ENCODE data around the gene LDLRAD4. TPM values are rescaled to one million over a fixed set of nuclear protein-coding genes. Genes with fewer than 3 reads are reported as not detected.

Gene LDLRAD4
- total RNA-seq, 2 experiments from 2014 or later = 34.3 to 35.7 TPM

GRCh38 chr18:13406049-13406615, 187.6 kb downstream of the LDLRAD4 start:
- Mint-ChIP-seq H3K4me1 (ENCODE audit: low read depth) (peaks cover 11% of the 10 kb centered on the region), H3K4me3 (no peak overlapping the region), H3K27me3 (ENCODE audit: low read depth) (no peaks in the 10 kb centered on the region), H3K36me3 (ENCODE audit: low read depth) (no peaks in the 10 kb centered on the region), H3K9me3 (ENCODE audit: insufficient read depth) (no peaks in the 10 kb centered on the region), H3K27ac (peak overlapping the region; percentile 25)
- ChIA-PET CTCF (interaction anchor here (1.0 kb wide), 1 partner anchor 190 kb away, joined by 3 read pairs; no protein-coding TSS in a partner anchor), POLR2A (interaction anchor here (1.0 kb wide), 1 partner anchor 28 kb away, joined by 3 read pairs; no protein-coding TSS in a partner anchor)
- no peak for DNase-seq
- ATAC-seq = no peak

GRCh38 chr18:13406736-13407135, 188.2 kb downstream of the LDLRAD4 start:
- POLR2A ChIA-PET = interaction anchor here (1.0 kb wide), 1 partner anchor 29 kb away, joined by 3 read pairs; no protein-coding TSS in a partner anchor
- no peak for ATAC-seq
- Mint-ChIP-seq H3K4me3 (no peak overlapping the region), H3K27ac (no peak overlapping the region), H3K4me1 (ENCODE audit: low read depth) (peaks cover 9% of the 10 kb centered on the region), H3K27me3 (ENCODE audit: low read depth) (no peaks in the 10 kb centered on the region), H3K36me3 (ENCODE audit: low read depth) (peaks cover 3% of the 10 kb centered on the region), H3K9me3 (ENCODE audit: insufficient read depth) (no peaks in the 10 kb centered on the region)
- DNase-seq = no peak
- CTCF ChIA-PET = interaction anchor here (1.0 kb wide), 1 partner anchor 190 kb away, joined by 3 read pairs; no protein-coding TSS in a partner anchor

- H3K4me3 Mint-ChIP-seq = no peak overlapping the region
- CTCF ChIA-PET = interaction anchor here (1.0 kb wide), 1 partner anchor 191 kb away, joined by 3 read pairs; no protein-coding TSS in a partner anchor
- POLR2A ChIA-PET = interaction anchor here (1.0 kb wide), 1 partner anchor 29 kb away, joined by 3 read pairs; no protein-coding TSS in a partner anchor
- ATAC-seq (no peak), DNase-seq (no peak)
- peaks cover 5% of the 10 kb centered on the region for H3K9me3 Mint-ChIP-seq (ENCODE audit: insufficient read depth)
- H3K27me3 Mint-ChIP-seq (ENCODE audit: low read depth) = no peaks in the 10 kb centered on the region
- H3K36me3 Mint-ChIP-seq (ENCODE audit: low read depth) = peaks cover 9% of the 10 kb centered on the region
- H3K4me1 Mint-ChIP-seq (ENCODE audit: low read depth) = peaks cover 2% of the 10 kb centered on the region
- H3K27ac Mint-ChIP-seq = no peak overlapping the region
Observed at GRCh38 chr18:13407484-13407883, 188.9 kb downstream of the LDLRAD4 start.

- CTCF ChIA-PET = no interaction called here
- Mint-ChIP-seq H3K4me1 (ENCODE audit: low read depth) (no peaks in the 10 kb centered on the region), H3K4me3 (no peak overlapping the region), H3K9me3 (ENCODE audit: insufficient read depth) (peaks cover 8% of the 10 kb centered on the region), H3K27me3 (ENCODE audit: low read depth) (no peaks in the 10 kb centered on the region), H3K36me3 (ENCODE audit: low read depth) (peaks cover 14% of the 10 kb centered on the region), H3K27ac (no peak overlapping the region)
- ATAC-seq (no peak), DNase-seq (no peak)
- POLR2A ChIA-PET = no interaction called here
Observed at GRCh38 chr18:13409026-13409425, 190.5 kb downstream of the LDLRAD4 start.

GRCh38 chr18:13409997-13410396, 191.4 kb downstream of the LDLRAD4 start:
- ChIA-PET CTCF (interaction anchor here (0.6 to 1.0 kb wide), 2 partner anchors 10 to 16 kb away, joined by 3 to 4 read pairs; no protein-coding TSS in a partner anchor), POLR2A (no interaction called here)
- no peaks in the 10 kb centered on the region for H3K4me1 Mint-ChIP-seq (ENCODE audit: low read depth)
- H3K27me3 Mint-ChIP-seq (ENCODE audit: low read depth) = no peaks in the 10 kb centered on the region
- DNase-seq = no peak
- no peak for ATAC-seq
- no peak overlapping the region for H3K27ac Mint-ChIP-seq
- H3K9me3 Mint-ChIP-seq (ENCODE audit: insufficient read depth) = peaks cover 8% of the 10 kb centered on the region
- H3K4me3 Mint-ChIP-seq = no peak overlapping the region
- H3K36me3 Mint-ChIP-seq (ENCODE audit: low read depth) = peaks cover 14% of the 10 kb centered on the region

GRCh38 chr18:13410471-13410870, 191.9 kb downstream of the LDLRAD4 start:
- ChIA-PET POLR2A (no interaction called here), CTCF (interaction anchor here (0.6 to 1.0 kb wide), 2 partner anchors 9 to 15 kb away, joined by 3 to 4 read pairs; no protein-coding TSS in a partner anchor)
- Mint-ChIP-seq H3K36me3 (ENCODE audit: low read depth) (peaks cover 14% of the 10 kb centered on the region), H3K27me3 (ENCODE audit: low read depth) (no peaks in the 10 kb centered on the region), H3K4me1 (ENCODE audit: low read depth) (no peaks in the 10 kb centered on the region), H3K4me3 (no peak overlapping the region), H3K27ac (no peak overlapping the region), H3K9me3 (ENCODE audit: insufficient read depth) (peaks cover 8% of the 10 kb centered on the region)
- ATAC-seq = no peak
- DNase-seq = no peak

GRCh38 chr18:13412017-13412416, 193.5 kb downstream of the LDLRAD4 start:
- H3K4me3 Mint-ChIP-seq = no peak overlapping the region

GRCh38 chr18:13412901-13413300, 194.3 kb downstream of the LDLRAD4 start:
- Mint-ChIP-seq H3K27me3 (ENCODE audit: low read depth) (no peaks in the 10 kb centered on the region), H3K4me1 (ENCODE audit: low read depth) (peaks cover 20% of the 10 kb centered on the region), H3K36me3 (ENCODE audit: low read depth) (peaks cover 14% of the 10 kb centered on the region), H3K9me3 (ENCODE audit: insufficient read depth) (peaks cover 8% of the 10 kb centered on the region), H3K27ac (no peak overlapping the region), H3K4me3 (no peak overlapping the region)
- ChIA-PET CTCF (interaction anchor here (0.8 kb wide), 1 partner anchor 17 kb away, joined by 3 read pairs; no protein-coding TSS in a partner anchor), POLR2A (no interaction called here)
- ATAC-seq (no peak), DNase-seq (no peak)

More at GRCh38 chr18:13412017-13412416, 193.5 kb downstream of the LDLRAD4 start:
- no peak for DNase-seq
- CTCF ChIA-PET = no interaction called here
- POLR2A ChIA-PET = no interaction called here
- Mint-ChIP-seq H3K36me3 (ENCODE audit: low read depth) (peaks cover 14% of the 10 kb centered on the region), H3K9me3 (ENCODE audit: insufficient read depth) (peaks cover 8% of the 10 kb centered on the region), H3K4me1 (ENCODE audit: low read depth) (peaks cover 13% of the 10 kb centered on the region), H3K27me3 (ENCODE audit: low read depth) (no peaks in the 10 kb centered on the region), H3K27ac (no peak overlapping the region)
- no peak for ATAC-seq

GRCh38 chr18:13414102-13414501, 195.5 kb downstream of the LDLRAD4 start:
- peaks cover 14% of the 10 kb centered on the region for H3K36me3 Mint-ChIP-seq (ENCODE audit: low read depth)
- H3K27me3 Mint-ChIP-seq (ENCODE audit: low read depth) = no peaks in the 10 kb centered on the region
- ChIA-PET CTCF (no interaction called here), POLR2A (no interaction called here)
- no peak overlapping the region for H3K4me3 Mint-ChIP-seq
- DNase-seq = no peak
- peaks cover 25% of the 10 kb centered on the region for H3K4me1 Mint-ChIP-seq (ENCODE audit: low read depth)
- H3K27ac Mint-ChIP-seq = no peak overlapping the region
- peaks cover 8% of the 10 kb centered on the region for H3K9me3 Mint-ChIP-seq (ENCODE audit: insufficient read depth)
- no peak for ATAC-seq

- DNase-seq (no peak), ATAC-seq (no peak)
- H3K36me3 Mint-ChIP-seq (ENCODE audit: low read depth) = peaks cover 14% of the 10 kb centered on the region
- no peak overlapping the region for H3K4me3 Mint-ChIP-seq
- ChIA-PET POLR2A (no interaction called here), CTCF (no interaction called here)
- peaks cover 25% of the 10 kb centered on the region for H3K4me1 Mint-ChIP-seq (ENCODE audit: low read depth)
- H3K27ac Mint-ChIP-seq = no peak overlapping the region
- no peaks in the 10 kb centered on the region for H3K27me3 Mint-ChIP-seq (ENCODE audit: low read depth)
- peaks cover 8% of the 10 kb centered on the region for H3K9me3 Mint-ChIP-seq (ENCODE audit: insufficient read depth)
Observed at GRCh38 chr18:13414521-13414920, 196.0 kb downstream of the LDLRAD4 start.

GRCh38 chr18:13415736-13416135, 197.2 kb downstream of the LDLRAD4 start:
- DNase-seq (no peak), ATAC-seq (no peak)
- Mint-ChIP-seq H3K27me3 (ENCODE audit: low read depth) (no peaks in the 10 kb centered on the region), H3K36me3 (ENCODE audit: low read depth) (peaks cover 14% of the 10 kb centered on the region), H3K4me3 (no peak overlapping the region), H3K4me1 (ENCODE audit: low read depth) (peaks cover 30% of the 10 kb centered on the region), H3K9me3 (ENCODE audit: insufficient read depth) (peaks cover 8% of the 10 kb centered on the region), H3K27ac (peak overlapping the region; percentile 28)
- ChIA-PET POLR2A (interaction anchor here (1.0 kb wide), 1 partner anchor 192 kb away, joined by 3 read pairs; no protein-coding TSS in a partner anchor), CTCF (interaction anchor here (1.6 kb wide), 1 partner anchor 200 kb away, joined by 6 read pairs; no protein-coding TSS in a partner anchor)

- ChIA-PET POLR2A (interaction anchor here (1.0 kb wide), 1 partner anchor 193 kb away, joined by 3 read pairs; no protein-coding TSS in a partner anchor), CTCF (interaction anchor here (0.9 to 1.6 kb wide), 3 partner anchors 17 to 200 kb away, joined by 3 to 6 read pairs (median 3); no protein-coding TSS in a partner anchor)
- Mint-ChIP-seq H3K9me3 (ENCODE audit: insufficient read depth) (peaks cover 8% of the 10 kb centered on the region), H3K36me3 (ENCODE audit: low read depth) (peaks cover 14% of the 10 kb centered on the region), H3K27ac (no peak overlapping the region), H3K4me1 (ENCODE audit: low read depth) (peaks cover 35% of the 10 kb centered on the region), H3K4me3 (no peak overlapping the region), H3K27me3 (ENCODE audit: low read depth) (no peaks in the 10 kb centered on the region)
- ATAC-seq (peak; percentile 60), DNase-seq (no peak)
Observed at GRCh38 chr18:13416208-13416607, 197.6 kb downstream of the LDLRAD4 start.

Measured in activated CD8-positive, alpha-beta T cell treated with anti-CD3 and anti-CD28 coated beads, Interleukin-2, amount 10 ng/mL, durations not matched to agents 7 days and 5 days (primary cell).